Stimulated activated naive B cell treated with anti-CD40 and anti-IgM and Interleukin-4, amounts not matched to agents 10 μg/mL and 1 μg/mL and 100 μg/mL, for 72 hours (primary cell): ENCODE data around the gene SLC25A34.
"Not testable (repeated sequence)": the region's sequence is repeated elsewhere in the genome, so short reads cannot be mapped to it uniquely, and the experiment has no call there.

Experiments used
- ATAC-seq, 2 donors: fragments of 150-1000 bp; cut with Tn5 transposase; replicated peaks; 2 replicates each; pipeline ENCODE4 v1.10.0; 2021; ENCODE audit warnings: moderate library complexity in 1 of 2
- DNase-seq: peaks from one replicate; pipeline ENCODE4 v3.0.0; 2021
- H3K27ac Mint-ChIP-seq: one replicate; pipeline ENCODE4 v1.8.0; 2022; ENCODE audit warnings: mild to moderate bottlenecking, mixed read lengths
- H3K27me3 Mint-ChIP-seq, 2 donors: one replicate each; pipeline ENCODE4 v1.8.0; 2022; ENCODE audit warnings: mixed read lengths in 2 of 2
- H3K36me3 Mint-ChIP-seq, 2 donors: one replicate each; pipeline ENCODE4 v1.8.0; 2022; ENCODE audit warnings: mixed read lengths in 2 of 2, mild to moderate bottlenecking in 1 of 2
- H3K4me1 Mint-ChIP-seq, 2 donors: one replicate each; pipeline ENCODE4 v1.8.0; 2022; ENCODE audit warnings: mixed read lengths in 2 of 2, mild to moderate bottlenecking in 1 of 2
- H3K4me3 Mint-ChIP-seq, 2 donors: one replicate each; pipeline ENCODE4 v1.8.0; 2022; ENCODE audit warnings: mild to moderate bottlenecking in 2 of 2, mixed read lengths in 2 of 2, moderate library complexity in 1 of 2
- H3K9me3 Mint-ChIP-seq, 2 donors: one replicate each; pipeline ENCODE4 v1.8.0; 2022; ENCODE audit warnings: mixed read lengths in 2 of 2, mild to moderate bottlenecking in 1 of 2

Gene SLC25A34

DNA sequence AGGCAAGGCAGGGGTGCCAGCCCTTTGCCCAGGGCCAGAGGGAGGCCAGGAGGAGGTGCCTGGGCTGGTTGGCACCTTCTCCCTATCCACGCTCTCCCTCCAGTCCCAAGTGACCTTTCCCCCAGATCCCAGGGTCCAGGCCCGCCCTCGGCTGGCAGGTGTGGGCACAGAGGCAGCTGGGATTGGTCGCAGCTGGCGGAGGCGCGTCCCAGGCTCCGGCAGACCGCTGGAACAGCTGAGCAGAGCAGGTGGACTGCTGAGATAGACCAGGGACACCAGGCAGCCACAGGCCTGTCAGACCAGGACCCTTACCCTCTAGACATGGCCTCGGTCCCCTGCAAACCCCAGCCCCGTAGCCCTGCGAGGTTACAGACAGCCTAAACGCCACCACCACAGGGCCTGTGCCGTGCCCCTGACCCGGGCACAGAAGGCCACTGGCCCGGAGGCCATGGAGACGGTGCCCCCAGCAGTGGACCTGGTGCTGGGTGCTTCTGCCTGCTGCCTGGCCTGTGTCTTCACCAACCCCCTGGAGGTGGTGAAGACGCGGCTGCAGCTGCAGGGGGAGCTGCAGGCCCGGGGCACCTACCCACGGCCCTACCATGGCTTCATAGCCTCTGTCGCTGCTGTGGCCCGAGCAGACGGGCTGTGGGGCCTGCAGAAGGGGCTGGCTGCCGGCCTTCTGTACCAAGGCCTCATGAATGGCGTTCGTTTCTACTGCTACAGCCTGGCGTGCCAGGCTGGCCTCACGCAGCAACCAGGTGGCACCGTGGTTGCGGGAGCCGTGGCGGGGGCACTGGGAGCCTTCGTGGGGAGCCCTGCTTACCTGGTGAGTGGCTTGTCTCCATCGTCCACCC, at the start of gene SLC25A34:
SLC25A34 (plus strand) TSS at position 221 of the 854 bp plus-strand sequence; CDS start at position 449, 228 bp downstream.
- no peak within 1 kb of the TSS for H3K4me3 Mint-ChIP-seq
- H3K4me1 Mint-ChIP-seq, result peaks cover under 1 to 16% of the 10 kb centered on the region in 2 donors
- peak within 1 kb of the TSS; percentile 51 for H3K27ac Mint-ChIP-seq
- H3K36me3 Mint-ChIP-seq, result peaks cover 17 to 25% of the 10 kb centered on the region in 2 donors
- no peak for ATAC-seq
- H3K9me3 Mint-ChIP-seq, result no peaks in the 10 kb centered on the region
- no peaks in the 10 kb centered on the region for H3K27me3 Mint-ChIP-seq
- DNase-seq, result no peak

DNA sequence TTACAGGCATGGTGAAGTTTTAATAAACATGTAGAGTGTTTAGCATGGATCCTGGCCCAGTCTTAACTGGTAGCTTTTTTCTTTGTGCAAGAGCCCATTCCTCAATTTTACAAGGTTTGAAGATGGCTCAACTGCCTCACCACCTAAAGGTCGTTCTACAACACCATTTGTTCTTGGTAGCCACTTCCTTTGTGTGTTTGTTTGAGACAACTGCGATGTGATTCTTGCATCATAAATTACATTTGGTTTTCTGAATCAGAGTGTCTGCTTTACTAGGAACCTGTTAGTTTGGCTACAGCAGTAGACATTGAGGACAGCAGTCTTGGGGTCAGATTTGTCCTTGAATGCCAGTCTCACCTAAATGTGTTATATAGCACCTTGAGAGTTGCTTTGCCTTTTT, 48.6 kb upstream of the SLC25A34 start:
- Mint-ChIP-seq H3K9me3 (peaks cover 0 to 2% of the 10 kb centered on the region in 2 donors), H3K36me3 (peaks cover 14 to 19% of the 10 kb centered on the region in 2 donors), H3K4me1 (peaks cover 31 to 66% of the 10 kb centered on the region in 2 donors), H3K27me3 (no peaks in the 10 kb centered on the region), H3K4me3 (no peak overlapping the region), H3K27ac (no peak overlapping the region)
- DNase-seq (no peak), ATAC-seq (no peak)

DNA sequence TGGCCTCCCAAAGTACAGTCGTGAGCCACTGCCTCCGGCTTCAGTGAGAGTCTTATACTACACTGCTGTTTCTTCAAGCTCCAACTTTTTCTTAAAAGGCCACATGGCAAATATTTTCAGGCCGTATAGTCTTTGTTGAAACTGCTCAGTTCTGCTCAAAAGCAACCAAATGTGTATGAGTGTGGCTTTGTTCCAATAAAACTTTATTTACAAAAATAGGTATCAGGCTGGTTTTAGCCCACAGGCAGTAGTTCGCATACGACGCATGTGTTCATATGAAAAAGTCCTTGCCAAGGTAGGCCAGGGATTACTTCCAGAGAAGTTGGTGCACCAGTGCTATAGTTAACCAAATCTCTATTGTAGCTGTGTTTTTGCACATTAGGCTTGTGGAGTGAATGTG, 45.7 kb upstream of the SLC25A34 start:
- ATAC-seq (no peak), DNase-seq (no peak)
- Mint-ChIP-seq H3K36me3 (peaks cover 26 to 31% of the 10 kb centered on the region in 2 donors), H3K27ac (no peak overlapping the region), H3K27me3 (no peaks in the 10 kb centered on the region), H3K4me3 (no peak overlapping the region), H3K9me3 (peaks cover 0 to 2% of the 10 kb centered on the region in 2 donors), H3K4me1 (peaks cover 42 to 69% of the 10 kb centered on the region in 2 donors)

- peaks cover 42 to 73% of the 10 kb centered on the region in 2 donors for H3K4me1 Mint-ChIP-seq
- no peaks in the 10 kb centered on the region for H3K27me3 Mint-ChIP-seq
- H3K36me3 Mint-ChIP-seq, result peaks cover 26 to 36% of the 10 kb centered on the region in 2 donors
- DNase-seq (no peak), ATAC-seq (no peak)
- H3K9me3 Mint-ChIP-seq, result peaks cover 0 to 2% of the 10 kb centered on the region in 2 donors
- H3K27ac Mint-ChIP-seq, result peak overlapping the region; percentile 87
- peak overlapping the region in 1 of 2 donors; percentile 15 for H3K4me3 Mint-ChIP-seq
Observed at GRCh38 chr1:15691434-15692032, 44.5 kb upstream of the SLC25A34 start.

DNA sequence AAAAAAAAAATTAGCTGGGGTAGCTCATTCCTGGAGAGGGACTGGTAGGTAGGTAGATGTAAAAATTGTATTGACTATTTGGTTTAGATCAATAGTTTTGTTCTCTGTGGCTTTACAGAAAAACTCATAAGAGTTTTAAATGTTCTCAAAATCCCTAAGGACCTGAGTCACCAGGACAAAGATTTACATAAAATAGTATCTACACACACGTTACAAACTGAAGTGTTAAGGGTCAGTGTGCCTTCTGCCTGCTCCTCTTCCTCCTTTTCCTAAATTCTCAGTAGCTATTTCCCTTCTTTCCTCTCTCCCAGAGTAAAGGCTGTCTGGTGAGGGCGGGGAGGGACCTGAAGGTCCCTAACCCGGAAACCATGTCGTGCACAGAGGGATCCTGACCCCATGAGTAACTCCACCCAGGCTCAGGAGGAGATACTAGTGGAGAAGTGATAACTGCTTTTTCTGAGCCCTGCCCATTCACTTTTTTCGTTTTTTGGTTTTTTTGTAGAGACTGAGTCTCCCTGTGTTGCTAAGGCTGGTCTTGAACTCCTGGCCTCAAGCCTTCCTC, 43.9 kb upstream of the SLC25A34 start:
- Mint-ChIP-seq H3K27me3 (no peaks in the 10 kb centered on the region), H3K4me3 (peak overlapping the region; percentile 11 to 15), H3K9me3 (peaks cover 0 to 2% of the 10 kb centered on the region in 2 donors), H3K4me1 (peaks cover 46 to 74% of the 10 kb centered on the region in 2 donors), H3K27ac (peak overlapping the region; percentile 87), H3K36me3 (peaks cover 26 to 39% of the 10 kb centered on the region in 2 donors)
- DNase-seq (no peak), ATAC-seq (no peak)

DNA sequence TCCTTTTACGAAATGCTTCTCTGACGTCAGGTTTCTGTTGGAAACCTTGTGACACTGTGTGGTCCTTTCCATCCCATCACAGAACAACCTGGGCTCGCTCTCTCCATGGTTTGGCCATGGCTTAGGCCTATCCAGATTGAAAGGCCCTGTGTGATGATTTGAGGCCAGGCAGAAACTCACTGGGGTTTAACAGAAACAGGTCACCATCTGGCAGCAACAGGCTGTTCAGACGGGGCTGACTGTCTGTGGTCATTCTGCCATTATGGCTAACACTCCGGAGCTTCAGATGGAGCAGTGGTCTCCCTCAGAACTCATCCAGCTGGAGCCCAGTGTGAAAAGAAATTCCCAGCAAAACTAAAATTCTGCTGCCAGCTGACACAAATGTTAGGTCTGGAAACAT, 42.7 kb upstream of the SLC25A34 start:
- H3K4me3 Mint-ChIP-seq, result no peak overlapping the region
- peaks cover 20 to 32% of the 10 kb centered on the region in 2 donors for H3K36me3 Mint-ChIP-seq
- no peak for DNase-seq
- H3K4me1 Mint-ChIP-seq, result peaks cover 44 to 70% of the 10 kb centered on the region in 2 donors
- no peak for ATAC-seq
- peak overlapping the region; percentile 80 for H3K27ac Mint-ChIP-seq
- H3K27me3 Mint-ChIP-seq, result no peaks in the 10 kb centered on the region
- no peaks in the 10 kb centered on the region for H3K9me3 Mint-ChIP-seq

- DNase-seq (peak; percentile 80), ATAC-seq (peak; percentile 99)
- H3K9me3 Mint-ChIP-seq, result no peaks in the 10 kb centered on the region
- H3K4me1 Mint-ChIP-seq, result peaks cover 37 to 64% of the 10 kb centered on the region in 2 donors
- peak overlapping the region; percentile 85 for H3K4me3 Mint-ChIP-seq
- peak overlapping the region; percentile 98 for H3K27ac Mint-ChIP-seq
- H3K36me3 Mint-ChIP-seq, result peaks cover 17 to 29% of the 10 kb centered on the region in 2 donors
- no peaks in the 10 kb centered on the region for H3K27me3 Mint-ChIP-seq
Observed at GRCh38 chr1:15696956-15697521, 39.0 kb upstream of the SLC25A34 start.

DNA sequence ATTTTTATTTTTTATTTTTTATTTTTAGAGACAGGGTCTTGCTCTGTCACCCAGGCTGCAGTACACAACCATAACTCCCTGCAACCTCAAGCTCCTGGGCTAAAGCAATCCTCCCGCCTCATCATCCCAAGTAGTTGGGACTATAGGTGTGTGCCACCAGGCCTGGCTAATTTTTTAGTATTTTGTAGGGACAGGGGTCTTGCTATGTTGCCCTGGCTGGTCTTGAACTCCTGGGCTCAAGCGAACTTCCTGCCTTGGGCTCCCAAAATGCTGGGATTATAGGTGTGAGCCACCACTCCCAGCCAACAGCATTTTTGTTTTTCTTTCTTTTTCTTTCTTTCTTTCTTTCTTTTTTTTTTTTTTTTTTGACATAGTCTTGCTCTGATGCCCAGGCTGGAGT, 37.9 kb upstream of the SLC25A34 start:
- Mint-ChIP-seq H3K27me3 (no peaks in the 10 kb centered on the region), H3K27ac (peak overlapping the region; percentile 86), H3K4me3 (peak overlapping the region in 1 of 2 donors; percentile 58), H3K9me3 (no peaks in the 10 kb centered on the region), H3K4me1 (peaks cover 38 to 61% of the 10 kb centered on the region in 2 donors), H3K36me3 (peaks cover 16 to 31% of the 10 kb centered on the region in 2 donors)
- DNase-seq (no peak), ATAC-seq (no peak)

DNA sequence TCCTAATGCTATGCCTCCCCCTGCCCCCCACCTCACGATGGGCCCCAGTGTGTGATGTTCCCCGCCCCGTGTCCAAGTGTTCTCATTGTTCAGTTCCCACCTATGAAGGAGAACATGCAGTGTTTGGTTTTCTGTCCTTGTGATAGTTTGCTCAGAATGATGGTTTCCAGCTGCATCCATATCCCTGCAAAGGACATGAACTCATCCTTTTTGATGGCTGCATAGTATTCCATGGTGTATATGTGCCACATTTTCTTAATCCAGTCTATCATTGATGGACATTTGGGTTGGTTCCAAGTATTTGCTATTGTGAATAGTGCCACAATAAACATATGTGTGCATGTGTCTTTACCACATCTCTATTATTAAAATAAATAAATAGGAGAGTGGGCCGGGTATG, 36.7 kb upstream of the SLC25A34 start:
- H3K27ac Mint-ChIP-seq, result not testable (repeated sequence)

DNA sequence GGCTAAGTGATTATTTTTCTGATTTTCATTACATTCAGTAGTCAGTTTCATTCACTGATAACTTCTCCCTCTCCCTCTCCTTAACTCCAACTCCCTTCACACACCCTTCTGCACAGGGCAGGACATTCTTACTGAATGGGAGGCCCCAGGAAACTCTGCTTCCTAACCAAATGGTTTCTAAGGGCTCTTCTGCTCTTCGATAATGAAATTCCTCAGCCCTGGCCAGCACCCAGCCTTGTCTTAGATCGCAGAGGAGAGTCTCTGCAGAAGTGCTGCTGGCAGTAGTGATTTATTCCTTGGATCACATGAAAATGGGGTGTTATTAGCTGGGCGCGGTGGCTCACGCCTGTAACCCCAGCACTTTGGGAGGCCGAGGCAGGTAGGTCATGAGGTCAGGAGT, 35.5 kb upstream of the SLC25A34 start:
- no peak overlapping the region for H3K27ac Mint-ChIP-seq
- ATAC-seq, result no peak
- peaks cover 7 to 36% of the 10 kb centered on the region in 2 donors for H3K36me3 Mint-ChIP-seq
- no peak for DNase-seq
- H3K9me3 Mint-ChIP-seq, result no peaks in the 10 kb centered on the region
- no peaks in the 10 kb centered on the region for H3K27me3 Mint-ChIP-seq
- no peak overlapping the region for H3K4me3 Mint-ChIP-seq
- peaks cover 29 to 60% of the 10 kb centered on the region in 2 donors for H3K4me1 Mint-ChIP-seq

More for the DNA sequence above, 36.7 kb upstream of the SLC25A34 start:
- peaks cover 11 to 31% of the 10 kb centered on the region in 2 donors for H3K36me3 Mint-ChIP-seq
- H3K4me3 Mint-ChIP-seq, H3K9me3 Mint-ChIP-seq, DNase-seq, ATAC-seq, H3K27me3 Mint-ChIP-seq: not testable (repeated sequence)
- peaks cover 37 to 62% of the 10 kb centered on the region in 2 donors for H3K4me1 Mint-ChIP-seq

DNA sequence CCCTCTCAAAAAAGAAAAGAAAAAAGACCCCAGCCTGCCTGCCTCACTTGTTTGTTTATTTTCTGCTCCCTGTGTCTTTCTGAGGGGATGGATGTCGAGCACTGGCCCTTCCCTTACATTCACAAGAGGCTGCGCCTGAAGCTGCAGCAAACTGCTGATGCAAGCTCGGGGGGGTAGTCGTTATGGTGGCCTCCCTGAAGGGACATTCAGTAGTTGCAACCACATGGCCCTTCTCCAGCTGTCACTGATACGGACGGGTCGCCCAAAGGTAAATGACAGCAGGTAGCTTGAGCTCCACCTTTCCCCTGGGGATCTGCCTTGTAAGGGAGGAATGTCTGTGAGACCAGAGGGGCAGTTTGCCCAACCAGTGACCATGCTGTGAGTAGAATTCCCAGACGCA, 34.3 kb upstream of the SLC25A34 start:
- ATAC-seq (no peak), DNase-seq (no peak)
- no peak overlapping the region for H3K27ac Mint-ChIP-seq
- H3K9me3 Mint-ChIP-seq, result no peaks in the 10 kb centered on the region
- no peaks in the 10 kb centered on the region for H3K27me3 Mint-ChIP-seq
- peaks cover 13 to 39% of the 10 kb centered on the region in 2 donors for H3K36me3 Mint-ChIP-seq
- H3K4me3 Mint-ChIP-seq, result no peak overlapping the region
- peaks cover 26 to 57% of the 10 kb centered on the region in 2 donors for H3K4me1 Mint-ChIP-seq

GRCh38 chr1:15702722-15703550, 33.1 kb upstream of the SLC25A34 start:
- H3K4me1 Mint-ChIP-seq, result peaks cover 25 to 49% of the 10 kb centered on the region in 2 donors
- DNase-seq, result no peak
- H3K27ac Mint-ChIP-seq, result peak overlapping the region; percentile 65
- no peaks in the 10 kb centered on the region for H3K9me3 Mint-ChIP-seq
- no peak for ATAC-seq
- no peak overlapping the region for H3K4me3 Mint-ChIP-seq
- no peaks in the 10 kb centered on the region for H3K27me3 Mint-ChIP-seq
- peaks cover 18 to 44% of the 10 kb centered on the region in 2 donors for H3K36me3 Mint-ChIP-seq

GRCh38 chr1:15703562-15703961, 32.5 kb upstream of the SLC25A34 start:
- Mint-ChIP-seq H3K27me3 (no peaks in the 10 kb centered on the region), H3K36me3 (peaks cover 18 to 44% of the 10 kb centered on the region in 2 donors), H3K4me3 (no peak overlapping the region), H3K9me3 (no peaks in the 10 kb centered on the region), H3K27ac (peak overlapping the region; percentile 65), H3K4me1 (peaks cover 25 to 49% of the 10 kb centered on the region in 2 donors)
- DNase-seq, result no peak
- ATAC-seq, result no peak
